GM12891 (cell line): ENCODE measurements around the gene MYH15.

Source experiments
- PAX5 ChIP-seq: IDR thresholded peaks from 2 replicates; pipeline ENCODE4 v1.6.1; 2011; ENCODE audit warnings: low read length, moderate library complexity, mild to moderate bottlenecking; ENCODE audit not compliant: insufficient read depth, severe bottlenecking
- POLR2A ChIP-seq: IDR thresholded peaks from 2 replicates; pipeline ENCODE4 v1.6.1; 2011; ENCODE audit warnings: low read depth, low read length, control low read depth
- POU2F2 ChIP-seq: IDR thresholded peaks from 2 replicates; pipeline ENCODE4 v1.6.1; 2011; ENCODE audit warnings: low read depth, mild to moderate bottlenecking, control low read depth, low read length, moderate library complexity

DNA sequence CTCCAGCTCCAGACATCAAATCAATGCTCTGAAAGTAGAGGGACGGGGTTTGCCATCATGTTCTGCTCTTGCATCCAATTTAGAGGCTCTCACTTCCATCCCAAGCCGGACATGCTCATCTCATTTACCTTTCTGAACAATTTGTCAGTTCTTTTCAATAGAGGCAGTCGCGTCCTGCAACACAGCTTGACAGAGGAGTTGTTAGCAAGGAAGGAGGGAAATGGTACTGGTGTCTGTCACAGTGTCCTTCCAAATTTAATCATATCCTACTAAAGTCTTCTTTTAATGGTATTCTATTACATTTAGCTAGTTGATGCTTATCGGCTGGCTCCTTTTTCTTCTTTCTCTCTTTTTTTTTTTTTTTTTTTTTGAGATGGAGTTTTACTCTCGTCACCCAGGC is 168.5 kb downstream of the MYH15 start:
- TF ChIP-seq POU2F2 (no peak), POLR2A (no peak), PAX5 (no peak)
